Chondrocyte (in vitro differentiated cells): ENCODE results near the gene YEATS2. TPM values are rescaled to one million over a fixed set of nuclear protein-coding genes. Genes with fewer than 3 reads are reported as not detected.
A peak's percentile ranks its signal among the peaks of the same experiment; 100 is the strongest.

Experiments used
- DNase-seq: peaks from one replicate; pipeline ENCODE4 v3.0.0; 2021; ENCODE audit warnings: mixed read lengths, low spot score
- H3K27ac Mint-ChIP-seq: one replicate; pipeline ENCODE4 v1.8.0; 2021; ENCODE audit warnings: mild to moderate bottlenecking, moderate library complexity, mixed read lengths; ENCODE audit not compliant: unreplicated experiment
- H3K27me3 Mint-ChIP-seq: 2 replicates; pipeline ENCODE4 v1.8.0; 2021; ENCODE audit warnings: low read depth, mixed read lengths
- H3K36me3 Mint-ChIP-seq: 2 replicates; pipeline ENCODE4 v1.8.0; 2021; ENCODE audit warnings: low read depth, mixed read lengths
- H3K4me1 Mint-ChIP-seq: 2 replicates; pipeline ENCODE4 v1.8.0; 2021; ENCODE audit warnings: low read depth, mild to moderate bottlenecking, mixed read lengths
- H3K4me3 Mint-ChIP-seq: one replicate; pipeline ENCODE4 v1.8.0; 2021; ENCODE audit warnings: mild to moderate bottlenecking, moderate library complexity, mixed read lengths; ENCODE audit not compliant: unreplicated experiment
- H3K9me3 Mint-ChIP-seq: 2 replicates; pipeline ENCODE4 v1.8.0; 2021; ENCODE audit warnings: low read depth, mixed read lengths
- CTCF ChIP-seq: fragments of 200-600 bp; sonication (generic); IDR thresholded peaks from 2 replicates; pipeline ENCODE4 v1.5.0; 2021; ENCODE audit warnings: antibody characterized with exemption, mild to moderate bottlenecking, moderate library complexity
- total RNA-seq: library from RNA; stranded (reverse); gene quantifications from 3 replicates; pipeline ENCODE4 v1.2.1, GENCODE V29; 2021

Gene YEATS2
- total RNA-seq, 1 donor from 2014 or later = 38.2 TPM

- H3K36me3 Mint-ChIP-seq = peaks cover 36% of the 10 kb centered on the region
- H3K4me1 Mint-ChIP-seq = peaks cover 4% of the 10 kb centered on the region
Measured at GRCh38 chr3:183811638-183812037, 114.0 kb downstream of the YEATS2 start.

GRCh38 chr3:183812761-183813445 is 115.3 kb downstream of the YEATS2 start:
- peak overlapping the region; percentile 32 for H3K27ac Mint-ChIP-seq
- no peaks in the 10 kb centered on the region for H3K9me3 Mint-ChIP-seq
- no peak overlapping the region for H3K4me3 Mint-ChIP-seq

More at GRCh38 chr3:183811638-183812037, 114.0 kb downstream of the YEATS2 start:
- Mint-ChIP-seq H3K4me3 (no peak overlapping the region), H3K27ac (no peak overlapping the region), H3K27me3 (no peaks in the 10 kb centered on the region), H3K9me3 (no peaks in the 10 kb centered on the region)
- TF ChIP-seq CTCF = no peak
- DNase-seq = no peak

DNA sequence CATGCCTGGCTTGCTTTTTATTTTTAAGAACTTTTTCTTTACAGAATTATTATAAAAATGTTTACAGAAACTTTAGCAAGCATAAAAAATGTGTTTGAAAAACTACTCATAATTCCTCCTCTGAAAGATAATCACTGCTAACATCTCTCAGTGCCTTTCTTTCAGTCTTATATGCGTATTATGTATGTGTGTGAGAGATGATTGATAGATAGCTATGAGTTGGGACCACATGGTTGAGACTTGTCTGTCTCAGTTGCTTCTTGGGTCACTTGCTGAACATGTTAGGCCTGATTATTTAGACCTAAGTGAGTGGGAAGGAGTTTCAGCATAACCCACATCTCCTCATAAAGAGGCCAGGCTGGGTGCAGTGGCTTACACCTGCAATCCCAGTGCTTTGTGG is 116.6 kb downstream of the YEATS2 start:
- TF ChIP-seq CTCF = no peak
- Mint-ChIP-seq H3K4me3 (no peak overlapping the region), H3K36me3 (peaks cover 19% of the 10 kb centered on the region), H3K9me3 (no peaks in the 10 kb centered on the region), H3K4me1 (peaks cover 4% of the 10 kb centered on the region), H3K27me3 (no peaks in the 10 kb centered on the region), H3K27ac (no peak overlapping the region)
- no peak for DNase-seq

More at GRCh38 chr3:183812761-183813445, 115.3 kb downstream of the YEATS2 start:
- peaks cover 27% of the 10 kb centered on the region for H3K36me3 Mint-ChIP-seq
- TF ChIP-seq CTCF = no peak
- no peak for DNase-seq
- H3K27me3 Mint-ChIP-seq = no peaks in the 10 kb centered on the region
- H3K4me1 Mint-ChIP-seq = peaks cover 4% of the 10 kb centered on the region

GRCh38 chr3:183815563-183815940 is 118.0 kb downstream of the YEATS2 start:
- Mint-ChIP-seq H3K27me3 (no peaks in the 10 kb centered on the region), H3K27ac (no peak overlapping the region), H3K9me3 (no peaks in the 10 kb centered on the region), H3K4me1 (peaks cover 4% of the 10 kb centered on the region), H3K4me3 (no peak overlapping the region), H3K36me3 (peaks cover 14% of the 10 kb centered on the region)
- TF ChIP-seq CTCF = no peak
- DNase-seq = no peak

- DNase-seq = no peak
- no peak for TF ChIP-seq CTCF
- Mint-ChIP-seq H3K27ac (no peak overlapping the region), H3K4me1 (peaks cover 4% of the 10 kb centered on the region), H3K36me3 (peaks cover 13% of the 10 kb centered on the region), H3K9me3 (no peaks in the 10 kb centered on the region), H3K4me3 (no peak overlapping the region), H3K27me3 (no peaks in the 10 kb centered on the region)
Measured at GRCh38 chr3:183815951-183816475, 118.4 kb downstream of the YEATS2 start.
